Aorta (tissue), 5 donors: ENCODE measurements around the gene EXD3. TPM values are rescaled to one million over a fixed set of nuclear protein-coding genes. Genes with fewer than 3 reads are reported as not detected.

Experiments
- ATAC-seq: fragments of 200-7000 bp; cut with Tn5 transposase; one replicate; pipeline ENCODE4 v1.9.1; 2022; ENCODE audit warnings: moderate library complexity; ENCODE audit not compliant: low FRiP score
- DNase-seq, 2 donors: peaks; one replicate each; pipeline ENCODE4 v3.0.0-alpha.2; 2020
- H3K27ac ChIP-seq, 2 donors: one replicate each; pipeline ENCODE4 v1.5.1; 2013; ENCODE audit warnings: low read length in 2 of 2, mild to moderate bottlenecking in 2 of 2, moderate library complexity in 2 of 2, control low read depth in 1 of 2, inconsistent platforms in 1 of 2, low read depth in 1 of 2
- H3K27me3 ChIP-seq, 2 donors: one replicate each; pipeline ENCODE4 v1.6.1; 2013; ENCODE audit warnings: control low read depth in 1 of 2, low read length in 1 of 2, mild to moderate bottlenecking in 1 of 2, moderate library complexity in 1 of 2; ENCODE audit not compliant: insufficient read depth in 2 of 2, control insufficient read depth in 1 of 2
- H3K36me3 ChIP-seq, 2 donors: one replicate each; pipeline ENCODE4 v1.6.1; 2013; ENCODE audit warnings: control low read depth in 1 of 2, low read length in 1 of 2, mild to moderate bottlenecking in 1 of 2; ENCODE audit not compliant: insufficient read depth in 2 of 2, control insufficient read depth in 1 of 2
- H3K4me1 ChIP-seq, 2 donors: one replicate each; pipeline ENCODE4 v1.6.1; 2013; ENCODE audit warnings: low read length in 2 of 2, control low read depth in 1 of 2, mild to moderate bottlenecking in 1 of 2, moderate library complexity in 1 of 2; ENCODE audit not compliant: insufficient read depth in 2 of 2, control insufficient read depth in 1 of 2
- H3K4me3 ChIP-seq, 2 donors: one replicate each; pipeline ENCODE4 v1.5.1; 2013; ENCODE audit warnings: low read length in 2 of 2, control low read depth in 1 of 2, mild to moderate bottlenecking in 1 of 2
- H3K9me3 ChIP-seq: one replicate; pipeline ENCODE4 v1.6.1; 2013; ENCODE audit warnings: mild to moderate bottlenecking, low read length; ENCODE audit not compliant: control insufficient read depth
- WGBS, 2 donors: extraction: QIAGEN DNeasy Blood & Tissue Kit; methylation state at CpG; one replicate each; pipeline ENCODE4 v1.1.7; 2013; 5-methylcytosine and 5-hydroxymethylcytosine counted together
- intact Hi-C, 2 donors: fragments of 100-400 bp; cut with DNase I; formaldehyde crosslinking; loops; one replicate each; pipeline versions ENCODE4 v1.14.2 to v1.15.0; 2022
- polyA plus RNA-seq, 2 donors: library from polyadenylated mRNA; stranded (reverse); fragments of 200-250 nt; gene quantifications; one replicate each; pipeline ENCODE4 v1.2.3, GENCODE V29; 2013
- total RNA-seq, 2 donors: library from RNA; stranded (reverse); fragmentation: NEBNext Ultra II Directional; extraction: Animal tissue kit (Norgen Biotek cat#: 25700); gene quantifications; one replicate each; pipeline ENCODE4 v1.2.1, GENCODE V29; 2021
- donor health status: healthy with polysubstance abuse.
- donor health status: Bipolar disorder and iron deficiency.
- donor health status: DM: no; HTN: no; CAD: no.
- donor health status: DM: no; HTN: no; CAD: no.
- donor health status: DM: yes; HTN: yes; CAD: no.

EXD3 gene
- total and polyA plus RNA-seq, 4 donors: 15.9 to 96.8 (median 30.0) TPM

GRCh38 chr9:137278721-137279711 is 143.9 kb downstream of the EXD3 start:
- Histone ChIP-seq H3K36me3 (peaks cover 0 to 3% of the 10 kb centered on the region in 2 donors), H3K9me3 (no peaks in the 10 kb centered on the region), H3K27me3 (no peaks in the 10 kb centered on the region), H3K27ac (no peak overlapping the region), H3K4me1 (no peaks in the 10 kb centered on the region), H3K4me3 (no peak overlapping the region)
- intact Hi-C loops: no loop called here
- DNase-seq: peak in 1 of 2 donors; percentile 76
- 79 to 88% methylated on average over 119 to 139 of the region's 139 CpGs for WGBS, 2 donors
- ATAC-seq: no peak

- no peaks in the 10 kb centered on the region for H3K27me3 ChIP-seq
- intact Hi-C loops: no loop called here
- peak overlapping the region in 1 of 2 donors; percentile 23 for H3K27ac ChIP-seq
- no peaks in the 10 kb centered on the region for H3K9me3 ChIP-seq
- H3K4me3 ChIP-seq: peak overlapping the region; percentile 31 to 40
- ATAC-seq (no peak), DNase-seq (peak; percentile 56 to 80)
- peaks cover 0 to 3% of the 10 kb centered on the region in 2 donors for H3K36me3 ChIP-seq
- WGBS, 2 donors: 15 to 18% methylated on average over 35 to 54 of the region's 54 CpGs
- H3K4me1 ChIP-seq: no peaks in the 10 kb centered on the region
Observed at GRCh38 chr9:137278061-137278701, 144.8 kb downstream of the EXD3 start.

GRCh38 chr9:137277329-137278041 is 145.5 kb downstream of the EXD3 start, which contains the start of gene TOR4A:
Gene TOR4A (plus strand): TSS chr9:137277726. CDS start chr9:137278690, 964 bp downstream.
- H3K27me3 ChIP-seq: no peaks in the 10 kb centered on the region
- WGBS, 2 donors: 10 to 12% methylated on average over 21 to 25 of the region's 25 CpGs
- DNase-seq (peak; percentile 93 to 94), ATAC-seq (peak; percentile 79)
- no peaks in the 10 kb centered on the region for H3K4me1 ChIP-seq
- peak within 1 kb of the TSS in 1 of 2 donors; percentile 39 for H3K27ac ChIP-seq
- peaks cover 0 to 3% of the 10 kb centered on the region in 2 donors for H3K36me3 ChIP-seq
- H3K9me3 ChIP-seq: no peaks in the 10 kb centered on the region
- intact Hi-C loops: no loop called here
- H3K4me3 ChIP-seq: peak within 1 kb of the TSS; percentile 31 to 40

- WGBS, 2 donors: 28% methylated on average over 30 of the region's 30 CpGs
- DNase-seq (peak; percentile 89 to 91), ATAC-seq (peak; percentile 82)
- intact Hi-C loops: no loop called here
- H3K4me1 ChIP-seq: no peaks in the 10 kb centered on the region
- H3K27me3 ChIP-seq: no peaks in the 10 kb centered on the region
- H3K9me3 ChIP-seq: no peaks in the 10 kb centered on the region
- H3K4me3 ChIP-seq: no peak overlapping the region
- peaks cover 0 to 3% of the 10 kb centered on the region in 2 donors for H3K36me3 ChIP-seq
- H3K27ac ChIP-seq: peak overlapping the region in 1 of 2 donors; percentile 39
Observed at GRCh38 chr9:137276473-137277328, 146.3 kb downstream of the EXD3 start.

- peak; percentile 49 to 71 for DNase-seq
- H3K27me3 ChIP-seq: no peaks in the 10 kb centered on the region
- H3K4me3 ChIP-seq: no peak overlapping the region
- no peak overlapping the region for H3K27ac ChIP-seq
- no peaks in the 10 kb centered on the region for H3K9me3 ChIP-seq
- peaks cover 0 to 3% of the 10 kb centered on the region in 2 donors for H3K36me3 ChIP-seq
- 81 to 87% methylated on average over 24 of the region's 24 CpGs for WGBS, 2 donors
- no peaks in the 10 kb centered on the region for H3K4me1 ChIP-seq
- intact Hi-C loops: no loop called here
- ATAC-seq: no peak
Observed at GRCh38 chr9:137275588-137276472, 147.1 kb downstream of the EXD3 start.

- H3K27ac ChIP-seq: no peak overlapping the region
Observed at GRCh38 chr9:137275203-137275587, 147.8 kb downstream of the EXD3 start.

GRCh38 chr9:137273611-137274320 is 149.2 kb downstream of the EXD3 start:
- Histone ChIP-seq H3K27ac (no peak overlapping the region), H3K27me3 (no peaks in the 10 kb centered on the region), H3K4me3 (no peak overlapping the region), H3K4me1 (peaks cover 2 to 3% of the 10 kb centered on the region in 2 donors), H3K9me3 (no peaks in the 10 kb centered on the region), H3K36me3 (no peaks in the 10 kb centered on the region)
- intact Hi-C loops: no loop called here
- DNase-seq (no peak), ATAC-seq (no peak)
- WGBS, 2 donors: 82 to 86% methylated on average over 15 of the region's 15 CpGs

More at GRCh38 chr9:137275203-137275587, 147.8 kb downstream of the EXD3 start:
- intact Hi-C loops: no loop called here
- peaks cover 0 to 3% of the 10 kb centered on the region in 2 donors for H3K36me3 ChIP-seq
- no peaks in the 10 kb centered on the region for H3K9me3 ChIP-seq
- 88 to 91% methylated on average over 10 of the region's 10 CpGs for WGBS, 2 donors
- no peak overlapping the region for H3K4me3 ChIP-seq
- no peaks in the 10 kb centered on the region for H3K27me3 ChIP-seq
- no peaks in the 10 kb centered on the region for H3K4me1 ChIP-seq
- DNase-seq (no peak), ATAC-seq (no peak)
